RWPE2 (cell line): ENCODE results near the gene BRIP1.

Source experiments
- ATAC-seq: fragments of 200-7000 bp; cut with Tn5 transposase; 3 replicates; pipeline ENCODE4 v1.9.1; 2021; ENCODE audit warnings: low read depth
- DNase-seq: peaks from one replicate; pipeline ENCODE4 v3.0.0-alpha.2; 2020; ENCODE audit warnings: low spot score
- H3K27ac ChIP-seq: fragments of 450-650 bp; 2 replicates; pipeline ENCODE4 v1.5.1; 2017; ENCODE audit warnings: mild to moderate bottlenecking; ENCODE audit not compliant: poor library complexity, severe bottlenecking
- H3K27me3 ChIP-seq: fragments of 250-450 bp; sonication (Bioruptor Pico); 2 replicates; pipeline ENCODE4 v1.5.1; 2021; ENCODE audit warnings: mild to moderate bottlenecking, moderate library complexity; ENCODE audit not compliant: insufficient read depth, poor library complexity, severe bottlenecking
- H3K36me3 ChIP-seq: fragments of 250-450 bp; sonication (Bioruptor Pico); 2 replicates; pipeline ENCODE4 v1.5.1; 2020; ENCODE audit warnings: low read depth, mild to moderate bottlenecking, moderate library complexity
- H3K4me1 ChIP-seq: fragments of 250-450 bp; sonication (Bioruptor Pico); 2 replicates; pipeline ENCODE4 v1.5.1; 2021; ENCODE audit warnings: mild to moderate bottlenecking, moderate library complexity; ENCODE audit not compliant: insufficient read depth, poor library complexity, severe bottlenecking
- H3K4me3 ChIP-seq: fragments of 250-450 bp; sonication (Bioruptor Pico); 2 replicates; pipeline ENCODE4 v1.5.1; 2021; ENCODE audit warnings: mild to moderate bottlenecking, moderate library complexity; ENCODE audit not compliant: severe bottlenecking
- H3K9me3 ChIP-seq: fragments of 250-450 bp; sonication (Bioruptor Pico); 2 replicates; pipeline ENCODE4 v1.5.1; 2021; ENCODE audit warnings: mild to moderate bottlenecking, moderate library complexity; ENCODE audit not compliant: severe bottlenecking
- TF ChIP-seq, protein P1 (sequence below): fragments of 450-650 bp; IDR thresholded peaks from one replicate; pipeline ENCODE4 v1.5.1; 2017; ENCODE audit warnings: mild to moderate bottlenecking, moderate library complexity; ENCODE audit not compliant: poor library complexity, severe bottlenecking

Gene BRIP1

DNA sequence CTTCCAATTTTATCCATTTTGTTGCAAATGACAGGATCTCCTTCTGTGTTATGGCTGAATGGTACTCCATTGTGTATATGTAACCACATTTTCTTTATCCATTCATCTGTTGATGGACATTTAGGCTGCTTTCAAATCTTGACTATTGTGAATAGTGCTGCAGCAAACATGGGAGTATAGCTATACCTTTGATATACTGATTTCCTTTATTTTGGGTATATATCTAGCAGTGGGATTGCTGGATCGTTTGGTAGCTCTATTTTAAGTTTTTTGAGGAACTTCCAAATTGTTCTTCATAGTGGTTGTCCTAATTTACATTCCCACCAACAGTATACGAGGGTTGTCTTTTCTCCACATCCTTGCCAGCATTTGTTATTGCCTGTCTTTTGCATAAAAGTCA is 67.8 kb downstream of the BRIP1 start:
- Histone ChIP-seq H3K27me3 (no peaks in the 10 kb centered on the region), H3K4me1 (no peaks in the 10 kb centered on the region), H3K9me3 (no peaks in the 10 kb centered on the region), H3K27ac (no peak overlapping the region), H3K36me3 (peaks cover 89% of the 10 kb centered on the region), H3K4me3 (no peak overlapping the region)
- no peak for ATAC-seq
- DNase-seq = no peak
- TF ChIP-seq, protein P1, sequence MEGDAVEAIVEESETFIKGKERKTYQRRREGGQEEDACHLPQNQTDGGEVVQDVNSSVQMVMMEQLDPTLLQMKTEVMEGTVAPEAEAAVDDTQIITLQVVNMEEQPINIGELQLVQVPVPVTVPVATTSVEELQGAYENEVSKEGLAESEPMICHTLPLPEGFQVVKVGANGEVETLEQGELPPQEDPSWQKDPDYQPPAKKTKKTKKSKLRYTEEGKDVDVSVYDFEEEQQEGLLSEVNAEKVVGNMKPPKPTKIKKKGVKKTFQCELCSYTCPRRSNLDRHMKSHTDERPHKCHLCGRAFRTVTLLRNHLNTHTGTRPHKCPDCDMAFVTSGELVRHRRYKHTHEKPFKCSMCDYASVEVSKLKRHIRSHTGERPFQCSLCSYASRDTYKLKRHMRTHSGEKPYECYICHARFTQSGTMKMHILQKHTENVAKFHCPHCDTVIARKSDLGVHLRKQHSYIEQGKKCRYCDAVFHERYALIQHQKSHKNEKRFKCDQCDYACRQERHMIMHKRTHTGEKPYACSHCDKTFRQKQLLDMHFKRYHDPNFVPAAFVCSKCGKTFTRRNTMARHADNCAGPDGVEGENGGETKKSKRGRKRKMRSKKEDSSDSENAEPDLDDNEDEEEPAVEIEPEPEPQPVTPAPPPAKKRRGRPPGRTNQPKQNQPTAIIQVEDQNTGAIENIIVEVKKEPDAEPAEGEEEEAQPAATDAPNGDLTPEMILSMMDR = no peak

DNA sequence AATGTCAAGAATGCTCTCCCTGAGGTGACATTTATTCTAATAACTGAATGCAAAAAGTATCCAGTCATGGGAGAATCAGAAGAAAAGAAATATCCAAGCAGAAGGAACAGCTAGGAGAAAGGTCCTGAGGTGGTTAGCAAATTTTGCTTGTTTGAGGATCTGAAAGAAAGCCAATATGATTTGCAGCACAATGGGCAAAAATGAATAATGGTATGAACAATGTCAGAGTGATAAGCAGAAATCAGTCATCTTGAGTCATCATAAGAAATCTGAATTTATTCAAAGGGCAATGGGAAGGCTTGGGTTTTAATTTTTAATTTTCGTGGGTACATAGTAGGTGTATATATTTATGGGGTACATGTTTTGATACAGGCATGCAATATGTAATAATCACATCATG is 68.5 kb downstream of the BRIP1 start:
- Histone ChIP-seq H3K4me1 (no peaks in the 10 kb centered on the region), H3K4me3 (no peak overlapping the region), H3K27ac (no peak overlapping the region), H3K9me3 (no peaks in the 10 kb centered on the region), H3K27me3 (no peaks in the 10 kb centered on the region), H3K36me3 (peaks cover 92% of the 10 kb centered on the region)
- ATAC-seq (no peak), DNase-seq (no peak)
- TF ChIP-seq, protein P1 = no peak

DNA sequence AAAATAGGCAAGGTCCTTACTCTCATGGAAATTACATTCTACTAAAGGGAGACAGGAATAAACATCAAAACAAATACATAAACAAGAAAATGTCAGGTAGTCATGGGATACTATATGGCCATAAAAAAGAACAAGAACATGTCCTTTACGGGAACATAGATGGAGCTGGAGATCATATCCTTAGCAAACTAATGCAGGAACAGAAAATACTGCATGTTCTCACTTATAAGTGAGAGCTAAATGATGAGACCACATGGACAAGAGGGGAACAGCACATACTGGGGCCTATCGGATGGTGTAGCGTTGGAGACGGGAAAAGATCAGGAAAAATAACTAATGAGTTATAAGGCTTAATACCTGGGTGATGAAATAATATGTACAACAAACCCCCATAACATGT is 69.1 kb downstream of the BRIP1 start:
- Histone ChIP-seq H3K27ac (no peak overlapping the region), H3K4me1 (no peaks in the 10 kb centered on the region), H3K4me3 (no peak overlapping the region), H3K9me3 (no peaks in the 10 kb centered on the region), H3K27me3 (no peaks in the 10 kb centered on the region), H3K36me3 (peaks cover 90% of the 10 kb centered on the region)
- ATAC-seq (no peak), DNase-seq (no peak)
- TF ChIP-seq, protein P1 = no peak

DNA sequence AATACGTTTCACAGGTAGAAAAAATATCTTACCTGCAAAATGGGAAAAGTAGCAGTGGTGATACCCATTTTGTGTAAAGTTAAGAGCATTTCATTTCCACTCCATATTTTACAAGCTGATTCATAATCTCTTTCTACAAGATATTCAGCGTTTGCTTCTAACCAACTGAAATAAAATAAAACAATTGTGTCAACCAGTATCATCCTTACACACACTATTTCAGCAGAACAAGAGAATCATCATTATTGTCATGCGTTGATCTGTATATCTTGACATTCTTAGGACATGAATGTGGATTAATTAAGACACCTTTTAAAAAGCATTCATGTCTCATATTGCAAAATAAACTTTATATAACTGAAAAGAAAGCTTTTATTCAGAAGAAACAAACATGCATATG is 69.8 kb downstream of the BRIP1 start:
- ATAC-seq (no peak), DNase-seq (no peak)
- Histone ChIP-seq H3K4me1 (no peaks in the 10 kb centered on the region), H3K27me3 (no peaks in the 10 kb centered on the region), H3K9me3 (no peaks in the 10 kb centered on the region), H3K4me3 (no peak overlapping the region), H3K27ac (no peak overlapping the region), H3K36me3 (peaks cover 90% of the 10 kb centered on the region)
- TF ChIP-seq, protein P1 = no peak

DNA sequence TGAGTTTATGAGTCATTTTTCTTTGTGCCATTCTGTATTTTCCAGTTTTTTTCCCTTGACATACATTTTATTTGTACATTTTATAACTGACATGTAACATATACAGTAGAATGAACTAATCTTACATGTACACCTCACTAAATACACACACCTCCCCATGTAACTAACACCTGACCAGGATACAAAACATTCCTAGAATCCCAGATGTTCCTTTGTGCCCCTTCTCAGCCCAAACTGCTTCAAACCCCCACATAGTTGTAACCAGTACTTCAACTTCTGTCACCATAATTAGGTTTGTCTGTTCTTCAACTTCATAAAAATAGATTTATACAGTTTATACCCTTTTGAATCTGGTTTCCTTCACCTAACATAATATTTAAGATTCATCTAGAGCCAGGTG is 73.5 kb downstream of the BRIP1 start:
- Histone ChIP-seq H3K9me3 (no peaks in the 10 kb centered on the region), H3K27ac (no peak overlapping the region), H3K4me3 (no peak overlapping the region), H3K4me1 (no peaks in the 10 kb centered on the region), H3K36me3 (peaks cover 73% of the 10 kb centered on the region), H3K27me3 (no peaks in the 10 kb centered on the region)
- no peak for ATAC-seq
- DNase-seq = no peak
- TF ChIP-seq, protein P1 = no peak
